ENCODE results near the gene TRIM44.
"Not testable (repeated sequence)": the region's sequence is repeated elsewhere in the genome, so short reads cannot be mapped to it uniquely, and the experiment has no call there.

The TRIM44 gene

GRCh38 chr11:35635933-35636332 lies 26.6 kb upstream of the TRIM44 start:
- H3K36me3 ChIP-seq (ENCODE audit: control insufficient read depth in 2 of 2, insufficient read depth in 2 of 2, low read length in 2 of 2): no peaks in the 10 kb centered on the region

GRCh38 chr11:35639591-35640179 lies 22.9 kb upstream of the TRIM44 start:
- no peaks in the 10 kb centered on the region for H3K9me3 ChIP-seq (ENCODE audit: control insufficient read depth in 2 of 2, low read length in 2 of 2)
- H3K9ac ChIP-seq (ENCODE audit: low read length in 2 of 2): no peak overlapping the region
- no peaks in the 10 kb centered on the region for H3K36me3 ChIP-seq (ENCODE audit: control insufficient read depth in 2 of 2, insufficient read depth in 2 of 2, low read length in 2 of 2)
- H3K27me3 ChIP-seq (ENCODE audit: control insufficient read depth in 1 of 2, insufficient read depth in 2 of 2, low read length in 2 of 2): peaks cover 2 to 7% of the 10 kb centered on the region in 2 donors
- no peak overlapping the region for H3K27ac ChIP-seq (ENCODE audit: low read length)
- no peaks in the 10 kb centered on the region for H3K4me1 ChIP-seq (ENCODE audit: control insufficient read depth, insufficient read depth, low read length)
- no peak overlapping the region for H3K4me3 ChIP-seq (ENCODE audit: low read length in 2 of 2)

More at GRCh38 chr11:35635933-35636332, 26.6 kb upstream of the TRIM44 start:
- Histone ChIP-seq H3K27ac (ENCODE audit: low read length) (no peak overlapping the region), H3K4me3 (ENCODE audit: low read length in 2 of 2) (no peak overlapping the region), H3K27me3 (ENCODE audit: control insufficient read depth in 1 of 2, insufficient read depth in 2 of 2, low read length in 2 of 2) (peaks cover 2 to 7% of the 10 kb centered on the region in 2 donors), H3K9me3 (ENCODE audit: control insufficient read depth in 2 of 2, low read length in 2 of 2) (no peaks in the 10 kb centered on the region), H3K9ac (ENCODE audit: low read length in 2 of 2) (no peak overlapping the region), H3K4me1 (ENCODE audit: control insufficient read depth, insufficient read depth, low read length) (no peaks in the 10 kb centered on the region)

- H3K27me3 ChIP-seq (ENCODE audit: control insufficient read depth in 1 of 2, insufficient read depth in 2 of 2, low read length in 2 of 2): peaks cover 0 to 2% of the 10 kb centered on the region in 2 donors
- peaks cover 0 to 2% of the 10 kb centered on the region in 2 donors for H3K9me3 ChIP-seq (ENCODE audit: control insufficient read depth in 2 of 2, low read length in 2 of 2)
- H3K4me1 ChIP-seq (ENCODE audit: control insufficient read depth, insufficient read depth, low read length): no peaks in the 10 kb centered on the region
- no peak overlapping the region for H3K27ac ChIP-seq (ENCODE audit: low read length)
- H3K9ac ChIP-seq (ENCODE audit: low read length in 2 of 2): no peak overlapping the region
- H3K36me3 ChIP-seq (ENCODE audit: control insufficient read depth in 2 of 2, insufficient read depth in 2 of 2, low read length in 2 of 2): no peaks in the 10 kb centered on the region
- no peak overlapping the region for H3K4me3 ChIP-seq (ENCODE audit: low read length in 2 of 2)
Observed at GRCh38 chr11:35641171-35641897, 21.2 kb upstream of the TRIM44 start.

GRCh38 chr11:35641964-35642363 lies 20.6 kb upstream of the TRIM44 start:
- Histone ChIP-seq H3K27ac (ENCODE audit: low read length) (no peak overlapping the region), H3K9me3 (ENCODE audit: control insufficient read depth in 2 of 2, low read length in 2 of 2) (peaks cover 0 to 2% of the 10 kb centered on the region in 2 donors), H3K4me3 (ENCODE audit: low read length in 2 of 2) (no peak overlapping the region), H3K27me3 (ENCODE audit: control insufficient read depth in 1 of 2, insufficient read depth in 2 of 2, low read length in 2 of 2) (no peaks in the 10 kb centered on the region), H3K36me3 (ENCODE audit: control insufficient read depth in 2 of 2, insufficient read depth in 2 of 2, low read length in 2 of 2) (no peaks in the 10 kb centered on the region), H3K4me1 (ENCODE audit: control insufficient read depth, insufficient read depth, low read length) (no peaks in the 10 kb centered on the region), H3K9ac (ENCODE audit: low read length in 2 of 2) (no peak overlapping the region)

- Histone ChIP-seq H3K9ac (ENCODE audit: low read length in 2 of 2) (no peak overlapping the region), H3K4me3 (ENCODE audit: low read length in 2 of 2) (no peak overlapping the region), H3K27me3 (ENCODE audit: control insufficient read depth in 1 of 2, insufficient read depth in 2 of 2, low read length in 2 of 2) (peaks cover 2 to 3% of the 10 kb centered on the region in 2 donors), H3K9me3 (ENCODE audit: control insufficient read depth in 2 of 2, low read length in 2 of 2) (peaks cover 0 to 2% of the 10 kb centered on the region in 2 donors), H3K36me3 (ENCODE audit: control insufficient read depth in 2 of 2, insufficient read depth in 2 of 2, low read length in 2 of 2) (no peaks in the 10 kb centered on the region), H3K27ac (ENCODE audit: low read length) (no peak overlapping the region), H3K4me1 (ENCODE audit: control insufficient read depth, insufficient read depth, low read length) (no peaks in the 10 kb centered on the region)
Observed at GRCh38 chr11:35647421-35648093, 15.0 kb upstream of the TRIM44 start.

GRCh38 chr11:35650006-35650405 lies 12.6 kb upstream of the TRIM44 start:
- H3K27me3 ChIP-seq (ENCODE audit: control insufficient read depth in 1 of 2, insufficient read depth in 2 of 2, low read length in 2 of 2): peaks cover 2 to 7% of the 10 kb centered on the region in 2 donors
- no peak overlapping the region for H3K9ac ChIP-seq (ENCODE audit: low read length in 2 of 2)
- no peak overlapping the region for H3K27ac ChIP-seq (ENCODE audit: low read length)
- no peaks in the 10 kb centered on the region for H3K4me1 ChIP-seq (ENCODE audit: control insufficient read depth, insufficient read depth, low read length)
- H3K9me3 ChIP-seq (ENCODE audit: control insufficient read depth in 2 of 2, low read length in 2 of 2): peaks cover 0 to 2% of the 10 kb centered on the region in 2 donors
- H3K36me3 ChIP-seq (ENCODE audit: control insufficient read depth in 2 of 2, insufficient read depth in 2 of 2, low read length in 2 of 2): no peaks in the 10 kb centered on the region
- H3K4me3 ChIP-seq (ENCODE audit: low read length in 2 of 2): no peak overlapping the region

DNA sequence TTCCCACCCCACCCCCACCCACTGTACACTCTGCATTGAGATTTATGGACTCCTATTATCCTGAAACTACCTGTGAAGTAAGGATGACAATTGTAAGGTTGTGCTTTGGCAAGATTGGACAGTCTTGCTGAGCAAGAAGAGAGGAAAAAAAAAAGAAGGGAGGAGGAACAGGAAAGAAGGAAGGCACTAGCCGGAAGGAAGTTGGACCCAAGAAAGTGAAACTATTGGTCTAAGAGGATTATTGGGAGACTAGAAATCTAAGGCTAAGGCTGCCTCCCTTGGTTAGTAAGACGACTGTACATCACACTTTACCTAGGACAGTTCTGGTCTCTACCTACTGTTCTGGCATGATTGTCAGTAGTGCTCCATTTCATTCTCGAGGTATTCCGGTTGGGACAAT lies 12.1 kb upstream of the TRIM44 start:
- H3K9me3 ChIP-seq (ENCODE audit: control insufficient read depth in 2 of 2, low read length in 2 of 2): no peaks in the 10 kb centered on the region
- H3K27ac ChIP-seq (ENCODE audit: low read length): no peak overlapping the region
- no peaks in the 10 kb centered on the region for H3K4me1 ChIP-seq (ENCODE audit: control insufficient read depth, insufficient read depth, low read length)
- H3K27me3 ChIP-seq (ENCODE audit: control insufficient read depth in 1 of 2, insufficient read depth in 2 of 2, low read length in 2 of 2): peaks cover 2 to 7% of the 10 kb centered on the region in 2 donors
- no peak overlapping the region for H3K4me3 ChIP-seq (ENCODE audit: low read length in 2 of 2)
- no peak overlapping the region for H3K9ac ChIP-seq (ENCODE audit: low read length in 2 of 2)
- H3K36me3 ChIP-seq (ENCODE audit: control insufficient read depth in 2 of 2, insufficient read depth in 2 of 2, low read length in 2 of 2): no peaks in the 10 kb centered on the region

GRCh38 chr11:35651263-35651662 lies 11.3 kb upstream of the TRIM44 start:
- no peak overlapping the region for H3K9ac ChIP-seq (ENCODE audit: low read length in 2 of 2)
- H3K4me1 ChIP-seq (ENCODE audit: control insufficient read depth, insufficient read depth, low read length): no peaks in the 10 kb centered on the region
- H3K36me3 ChIP-seq (ENCODE audit: control insufficient read depth in 2 of 2, insufficient read depth in 2 of 2, low read length in 2 of 2): no peaks in the 10 kb centered on the region
- no peak overlapping the region for H3K4me3 ChIP-seq (ENCODE audit: low read length in 2 of 2)
- H3K9me3 ChIP-seq (ENCODE audit: control insufficient read depth in 2 of 2, low read length in 2 of 2): no peaks in the 10 kb centered on the region
- no peak overlapping the region for H3K27ac ChIP-seq (ENCODE audit: low read length)
- peaks cover 2 to 9% of the 10 kb centered on the region in 2 donors for H3K27me3 ChIP-seq (ENCODE audit: control insufficient read depth in 1 of 2, insufficient read depth in 2 of 2, low read length in 2 of 2)

DNA sequence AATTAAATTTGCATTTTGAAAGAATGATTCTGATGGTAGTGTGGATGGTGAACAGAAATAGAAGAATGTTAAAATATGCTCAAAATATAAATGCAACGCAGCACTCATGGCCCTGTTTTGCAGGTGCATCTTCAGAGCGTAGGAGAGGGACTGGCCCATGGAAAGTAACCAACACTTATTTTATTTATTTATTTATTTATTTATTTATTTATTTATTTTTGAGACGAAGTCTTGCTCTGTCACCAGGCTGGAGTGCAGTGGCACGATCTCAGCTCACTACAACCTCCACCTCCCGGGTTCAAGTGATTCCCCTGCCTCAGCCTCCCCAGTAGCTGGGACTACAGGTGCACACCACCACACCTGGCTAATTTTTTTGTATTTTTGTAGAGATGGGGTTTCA lies 9.8 kb upstream of the TRIM44 start:
- H3K27me3 ChIP-seq (ENCODE audit: control insufficient read depth in 1 of 2, insufficient read depth in 2 of 2, low read length in 2 of 2); H3K9me3 ChIP-seq (ENCODE audit: control insufficient read depth in 2 of 2, low read length in 2 of 2); H3K36me3 ChIP-seq (ENCODE audit: control insufficient read depth in 2 of 2, insufficient read depth in 2 of 2, low read length in 2 of 2); H3K9ac ChIP-seq (ENCODE audit: low read length in 2 of 2); H3K4me3 ChIP-seq (ENCODE audit: low read length in 2 of 2); H3K4me1 ChIP-seq (ENCODE audit: control insufficient read depth, insufficient read depth, low read length); H3K27ac ChIP-seq (ENCODE audit: low read length): not testable (repeated sequence)

- no peak overlapping the region for H3K27ac ChIP-seq (ENCODE audit: low read length)
- H3K27me3 ChIP-seq (ENCODE audit: control insufficient read depth in 1 of 2, insufficient read depth in 2 of 2, low read length in 2 of 2): peaks cover 0 to 9% of the 10 kb centered on the region in 2 donors
- H3K9ac ChIP-seq (ENCODE audit: low read length in 2 of 2): no peak overlapping the region
- no peak overlapping the region for H3K4me3 ChIP-seq (ENCODE audit: low read length in 2 of 2)
- no peaks in the 10 kb centered on the region for H3K4me1 ChIP-seq (ENCODE audit: control insufficient read depth, insufficient read depth, low read length)
- H3K36me3 ChIP-seq (ENCODE audit: control insufficient read depth in 2 of 2, insufficient read depth in 2 of 2, low read length in 2 of 2): no peaks in the 10 kb centered on the region
- no peaks in the 10 kb centered on the region for H3K9me3 ChIP-seq (ENCODE audit: control insufficient read depth in 2 of 2, low read length in 2 of 2)
Observed at GRCh38 chr11:35654711-35655110, 7.9 kb upstream of the TRIM44 start.

DNA sequence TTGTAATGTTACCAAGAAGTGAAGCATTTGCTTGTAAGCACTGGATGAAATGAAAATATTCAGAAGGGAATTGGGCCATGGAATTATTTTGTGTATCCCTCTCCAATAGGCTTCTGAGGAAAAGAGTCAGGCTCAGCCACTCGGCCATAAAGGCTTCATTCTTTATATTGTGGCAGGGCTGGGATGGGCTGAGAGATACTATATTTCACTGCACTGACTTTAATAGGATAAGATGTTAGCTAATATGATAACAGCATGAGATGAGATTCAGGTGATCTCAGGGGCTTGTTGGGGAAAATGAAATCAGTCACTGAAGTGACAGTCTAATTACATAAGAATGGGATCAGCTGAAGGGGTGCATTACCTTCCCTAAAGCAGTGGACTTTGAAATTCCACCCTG lies 7.3 kb upstream of the TRIM44 start:
- Histone ChIP-seq H3K4me3 (ENCODE audit: low read length in 2 of 2) (no peak overlapping the region), H3K4me1 (ENCODE audit: control insufficient read depth, insufficient read depth, low read length) (no peaks in the 10 kb centered on the region), H3K9ac (ENCODE audit: low read length in 2 of 2) (no peak overlapping the region), H3K27me3 (ENCODE audit: control insufficient read depth in 1 of 2, insufficient read depth in 2 of 2, low read length in 2 of 2) (peaks cover 0 to 9% of the 10 kb centered on the region in 2 donors), H3K9me3 (ENCODE audit: control insufficient read depth in 2 of 2, low read length in 2 of 2) (no peaks in the 10 kb centered on the region), H3K36me3 (ENCODE audit: control insufficient read depth in 2 of 2, insufficient read depth in 2 of 2, low read length in 2 of 2) (no peaks in the 10 kb centered on the region), H3K27ac (ENCODE audit: low read length) (no peak overlapping the region)

Data from stomach smooth muscle (tissue), 2 donors.